ENCODE data around the gene ADORA3. TPM values are rescaled to one million over a fixed set of nuclear protein-coding genes. Genes with fewer than 3 reads are reported as not detected.

ADORA3 gene
- total RNA-seq, 1 donor: not detected

DNA sequence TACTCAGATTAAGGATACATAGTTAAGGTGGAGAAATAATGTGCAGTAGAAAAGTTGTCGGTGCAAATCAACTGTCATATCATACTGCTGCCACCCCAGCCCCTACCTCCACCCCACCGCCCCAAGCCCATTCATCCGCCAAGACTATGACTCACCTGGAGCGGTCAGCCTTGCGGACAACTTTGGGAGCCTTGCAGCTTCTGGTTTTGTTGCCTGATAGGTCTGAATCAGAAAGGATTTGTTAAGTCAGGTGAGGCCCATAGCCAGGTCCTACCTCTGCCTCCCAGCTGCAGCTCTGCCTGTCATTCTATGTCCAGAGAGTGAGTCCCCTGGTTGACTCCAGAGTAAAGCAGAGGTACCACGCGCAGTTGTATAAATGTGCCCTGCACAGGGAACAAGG is 17.0 kb downstream of the ADORA3 start:
- TF ChIP-seq, protein P1, sequence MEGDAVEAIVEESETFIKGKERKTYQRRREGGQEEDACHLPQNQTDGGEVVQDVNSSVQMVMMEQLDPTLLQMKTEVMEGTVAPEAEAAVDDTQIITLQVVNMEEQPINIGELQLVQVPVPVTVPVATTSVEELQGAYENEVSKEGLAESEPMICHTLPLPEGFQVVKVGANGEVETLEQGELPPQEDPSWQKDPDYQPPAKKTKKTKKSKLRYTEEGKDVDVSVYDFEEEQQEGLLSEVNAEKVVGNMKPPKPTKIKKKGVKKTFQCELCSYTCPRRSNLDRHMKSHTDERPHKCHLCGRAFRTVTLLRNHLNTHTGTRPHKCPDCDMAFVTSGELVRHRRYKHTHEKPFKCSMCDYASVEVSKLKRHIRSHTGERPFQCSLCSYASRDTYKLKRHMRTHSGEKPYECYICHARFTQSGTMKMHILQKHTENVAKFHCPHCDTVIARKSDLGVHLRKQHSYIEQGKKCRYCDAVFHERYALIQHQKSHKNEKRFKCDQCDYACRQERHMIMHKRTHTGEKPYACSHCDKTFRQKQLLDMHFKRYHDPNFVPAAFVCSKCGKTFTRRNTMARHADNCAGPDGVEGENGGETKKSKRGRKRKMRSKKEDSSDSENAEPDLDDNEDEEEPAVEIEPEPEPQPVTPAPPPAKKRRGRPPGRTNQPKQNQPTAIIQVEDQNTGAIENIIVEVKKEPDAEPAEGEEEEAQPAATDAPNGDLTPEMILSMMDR (IDR thresholded peaks at IDR 0.05; ENCODE audit: insufficient read depth, low read depth, low read length): no peak
- no peak overlapping the region for H3K4me3 ChIP-seq (ENCODE audit: low read depth, low read length)
- no peak for DNase-seq (ENCODE audit: low read depth)

DNA sequence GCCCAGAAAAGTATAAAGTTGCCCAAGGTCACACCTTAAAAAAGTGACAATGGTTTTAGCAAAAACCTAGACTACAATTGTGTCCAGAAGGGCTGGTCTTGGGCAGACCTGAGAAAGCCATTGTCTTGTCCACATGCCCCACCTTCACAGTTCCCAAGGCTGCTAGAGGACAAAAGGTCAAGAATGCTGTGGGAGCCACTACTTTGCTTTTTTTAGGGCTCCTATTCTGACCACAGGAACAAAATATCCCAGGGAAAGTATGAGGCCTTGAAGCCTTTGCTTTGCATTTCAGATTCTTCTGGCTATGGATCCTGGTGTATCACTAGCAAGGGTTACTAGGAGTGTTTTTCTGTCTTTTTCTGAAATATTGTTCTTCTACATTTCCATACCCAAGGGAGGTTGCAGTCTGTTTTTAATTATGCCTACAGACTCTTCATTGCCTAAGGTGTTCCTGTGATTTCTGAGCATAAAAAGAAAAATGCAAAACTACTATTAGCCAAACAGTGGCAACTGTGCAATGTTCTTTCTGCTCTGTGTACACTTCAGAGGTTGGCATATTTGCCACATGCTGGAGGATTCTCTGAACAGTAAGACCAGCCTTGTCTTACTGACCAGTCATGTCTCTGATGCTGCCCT is 18.9 kb downstream of the ADORA3 start:
- TF ChIP-seq, protein P1 (IDR thresholded peaks at IDR 0.05; ENCODE audit: insufficient read depth, low read depth, low read length): no peak
- H3K4me3 ChIP-seq (ENCODE audit: low read depth, low read length): no peak overlapping the region
- no peak for DNase-seq (ENCODE audit: low read depth)

DNA sequence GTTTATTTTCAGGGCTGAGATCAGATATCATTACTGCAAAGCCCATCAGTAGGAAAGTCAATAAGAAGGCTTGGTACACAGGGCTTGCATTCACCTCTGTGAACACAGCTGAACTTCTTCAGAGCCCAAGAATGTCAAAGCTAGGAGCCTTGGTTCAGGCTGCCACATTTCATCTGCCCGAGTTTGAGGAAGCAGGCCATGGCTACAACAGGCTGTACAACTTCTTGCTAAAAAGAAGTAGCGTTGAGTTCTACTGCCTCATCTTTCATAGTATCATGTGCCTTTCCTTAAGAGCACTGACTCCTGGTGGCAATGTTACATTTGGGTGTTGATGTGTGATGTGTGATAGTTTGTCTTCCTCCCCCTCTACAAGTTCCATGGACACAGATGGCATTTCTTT is 19.6 kb downstream of the ADORA3 start:
- DNase-seq (ENCODE audit: low read depth): no peak
- TF ChIP-seq, protein P1 (IDR thresholded peaks at IDR 0.05; ENCODE audit: insufficient read depth, low read depth, low read length): no peak
- no peak overlapping the region for H3K4me3 ChIP-seq (ENCODE audit: low read depth, low read length)

DNA sequence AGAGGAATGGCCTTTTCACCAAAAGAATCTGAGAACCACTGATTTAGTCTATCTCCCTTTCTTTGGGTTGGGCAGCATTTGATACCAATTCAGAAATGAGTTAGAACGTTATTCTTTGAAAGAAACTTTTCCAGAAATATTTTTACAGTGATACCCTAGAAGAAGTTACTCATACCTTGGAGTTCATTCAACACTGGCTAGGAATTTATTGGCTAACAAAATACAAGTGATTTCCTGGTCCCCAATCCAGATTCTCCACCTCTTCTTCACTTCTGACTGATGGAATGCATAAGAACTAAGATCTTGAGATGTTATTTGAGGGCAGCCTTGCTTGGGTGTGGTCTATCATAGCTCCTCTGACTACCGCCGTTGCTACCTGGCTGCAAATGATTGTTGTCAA is 20.3 kb downstream of the ADORA3 start:
- DNase-seq (ENCODE audit: low read depth): no peak
- TF ChIP-seq, protein P1 (IDR thresholded peaks at IDR 0.05; ENCODE audit: insufficient read depth, low read depth, low read length): no peak
- H3K4me3 ChIP-seq (ENCODE audit: low read depth, low read length): no peak overlapping the region

DNA sequence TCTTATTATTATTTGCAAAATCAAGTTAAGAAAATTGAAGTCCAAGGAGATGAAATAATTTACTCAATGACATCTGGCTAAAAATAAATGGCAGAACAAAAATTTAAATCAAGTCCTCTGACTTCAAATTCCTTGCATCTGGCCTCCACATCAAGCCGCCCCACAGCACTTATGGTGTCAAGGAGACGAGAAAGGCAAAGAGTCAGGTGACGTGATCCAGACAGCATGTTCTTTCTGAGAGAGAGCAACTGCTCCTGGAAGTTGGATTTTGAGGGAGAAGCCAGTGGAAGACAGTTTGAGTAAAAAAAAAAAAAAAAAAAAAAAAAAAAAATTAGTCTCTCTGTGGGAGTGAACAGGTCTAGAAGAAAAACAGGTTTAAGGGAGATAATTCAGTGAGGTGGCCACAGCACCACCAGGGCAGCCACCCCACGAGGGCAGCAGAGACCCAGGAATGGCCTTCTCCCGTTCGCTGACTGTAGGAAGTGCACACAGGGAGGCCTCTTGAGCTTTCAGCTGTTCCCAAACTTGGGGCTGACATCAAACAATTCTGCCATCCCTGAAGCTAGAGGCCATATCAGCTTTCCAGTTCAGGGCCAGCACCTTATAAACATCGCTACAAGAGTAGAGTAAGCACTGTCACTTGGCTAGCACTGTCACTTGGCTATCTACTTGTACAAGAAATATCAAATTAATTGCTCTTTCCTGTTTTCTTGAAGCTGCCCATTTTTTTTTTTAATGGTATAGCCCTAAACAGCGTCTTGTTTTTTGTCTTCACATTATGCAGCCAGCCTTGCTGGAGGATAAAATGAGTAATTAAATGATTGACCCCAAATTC is 21.8 kb downstream of the ADORA3 start:
- peak; percentile 75 for DNase-seq (ENCODE audit: low read depth)
- no peak overlapping the region for H3K4me3 ChIP-seq (ENCODE audit: low read depth, low read length)
- TF ChIP-seq, protein P1 (IDR thresholded peaks at IDR 0.05; ENCODE audit: insufficient read depth, low read depth, low read length): peak; percentile 87

DNA sequence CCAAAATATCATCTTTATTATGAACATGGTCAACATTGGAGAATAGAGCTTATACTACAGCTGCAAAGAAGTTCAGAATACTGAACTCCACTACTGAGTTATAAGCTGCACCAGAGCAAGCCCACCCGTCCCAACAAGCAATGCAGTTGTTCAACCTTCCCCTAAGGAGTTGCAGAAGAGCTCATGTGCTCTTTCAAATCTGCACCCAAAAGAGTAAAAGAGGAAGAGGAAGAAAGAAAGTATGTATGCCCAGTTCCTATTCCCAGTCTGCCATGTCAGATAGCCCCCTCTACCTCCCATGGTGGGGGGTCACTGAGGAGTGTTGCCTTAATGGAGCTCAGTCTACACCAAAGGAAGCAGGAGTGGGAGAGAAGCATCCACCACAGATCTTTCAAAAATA is 22.8 kb downstream of the ADORA3 start:
- H3K4me3 ChIP-seq (ENCODE audit: low read depth, low read length): no peak overlapping the region
- DNase-seq (ENCODE audit: low read depth): no peak
- TF ChIP-seq, protein P1 (IDR thresholded peaks at IDR 0.05; ENCODE audit: insufficient read depth, low read depth, low read length): no peak

Measured in fibroblast of villous mesenchyme (primary cell).